ENCODE data around the gene GNAI1.

GNAI1 gene

DNA sequence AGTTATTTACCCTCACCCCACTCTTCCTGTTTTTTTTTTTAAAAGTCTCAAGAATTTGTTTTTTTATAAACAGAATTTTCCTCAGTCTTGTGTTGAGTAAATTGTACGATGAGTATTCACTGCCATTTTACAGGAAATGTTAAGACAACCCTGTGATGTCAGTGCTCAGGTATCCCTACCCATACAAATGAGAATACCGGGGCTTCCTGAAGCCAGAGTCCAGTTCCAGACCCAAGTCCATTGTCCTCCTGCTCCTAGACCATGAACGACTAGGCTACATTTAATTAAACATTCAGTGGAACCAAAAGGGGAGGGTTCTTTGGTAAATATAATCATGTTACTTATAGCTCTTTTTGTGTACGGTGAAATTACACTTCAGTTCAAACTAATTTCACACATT is 79.2 kb downstream of the GNAI1 start:
- DNase-seq, result no peak

DNA sequence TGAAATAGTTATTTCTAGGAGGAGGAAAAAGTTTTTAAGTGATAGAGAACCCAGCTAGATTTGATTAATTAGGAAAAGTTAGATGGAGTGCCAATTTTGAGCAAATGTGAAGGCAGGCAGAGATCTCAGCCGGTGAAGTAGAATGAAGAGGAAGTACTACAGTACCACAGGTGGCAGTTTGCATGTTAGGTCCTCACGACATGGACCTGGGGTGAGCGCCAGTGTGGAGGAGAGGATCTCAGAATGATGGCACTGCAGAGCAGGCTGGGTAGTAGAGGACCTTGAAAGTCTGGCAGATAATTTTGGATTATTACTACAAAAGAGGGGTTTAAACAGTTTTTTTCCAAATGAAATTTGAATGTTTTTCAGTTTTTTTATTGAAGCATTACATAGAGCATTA is 81.1 kb downstream of the GNAI1 start:
- no peak for DNase-seq

DNA sequence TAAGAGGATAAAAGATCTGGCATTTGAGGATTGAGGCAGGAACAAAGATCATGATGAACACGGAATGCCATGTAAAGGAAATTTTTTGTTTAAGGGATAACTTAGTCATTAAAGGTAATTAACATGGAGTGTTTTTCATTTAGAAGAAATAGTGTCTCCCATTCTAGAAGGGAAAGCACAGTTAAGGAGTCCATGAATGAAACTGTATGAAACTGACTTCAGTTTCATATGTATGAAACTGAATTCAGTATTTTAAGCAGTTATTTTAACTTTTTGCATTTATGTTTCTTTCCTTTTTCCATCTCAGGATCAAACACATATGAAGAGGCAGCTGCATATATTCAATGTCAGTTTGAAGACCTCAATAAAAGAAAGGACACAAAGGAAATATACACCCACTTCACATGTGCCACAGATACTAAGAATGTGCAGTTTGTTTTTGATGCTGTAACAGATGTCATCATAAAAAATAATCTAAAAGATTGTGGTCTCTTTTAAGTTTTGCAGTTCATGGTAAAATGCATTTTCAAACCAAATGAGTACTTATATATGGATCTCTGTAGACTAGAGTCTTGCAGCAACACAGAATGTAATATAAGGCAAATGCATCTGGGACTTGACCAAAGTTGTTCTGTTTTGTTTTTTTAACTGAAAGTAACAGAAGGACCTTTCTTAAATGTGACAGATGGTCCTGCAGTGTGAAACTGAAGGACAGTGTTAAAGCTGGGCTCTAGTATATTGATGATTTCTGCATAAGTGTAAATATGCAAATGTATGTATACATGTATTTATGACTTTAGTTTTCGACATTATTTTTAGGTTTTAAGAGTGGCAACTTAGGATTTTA is 82.6 kb downstream of the GNAI1 start:
- no peak for DNase-seq

DNA sequence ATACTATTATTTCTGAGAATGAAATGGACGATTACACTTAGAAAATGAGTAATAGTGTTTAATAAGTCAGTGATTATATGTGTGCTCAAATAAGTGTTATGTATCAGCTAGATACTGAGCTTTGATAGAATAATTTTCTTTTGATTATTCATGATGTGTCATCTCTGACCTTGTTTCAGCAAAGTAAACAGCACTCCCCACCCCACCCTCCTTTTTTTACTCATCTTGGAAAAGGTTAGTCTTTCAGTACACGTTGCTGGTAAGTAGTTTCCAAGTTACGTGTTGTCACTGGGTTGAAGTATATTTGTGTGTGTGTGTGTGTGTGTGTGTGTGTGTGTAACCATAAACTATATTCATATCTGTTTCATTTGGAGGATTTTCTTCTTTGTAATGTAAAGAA is 84.1 kb downstream of the GNAI1 start:
- DNase-seq, result no peak

DNA sequence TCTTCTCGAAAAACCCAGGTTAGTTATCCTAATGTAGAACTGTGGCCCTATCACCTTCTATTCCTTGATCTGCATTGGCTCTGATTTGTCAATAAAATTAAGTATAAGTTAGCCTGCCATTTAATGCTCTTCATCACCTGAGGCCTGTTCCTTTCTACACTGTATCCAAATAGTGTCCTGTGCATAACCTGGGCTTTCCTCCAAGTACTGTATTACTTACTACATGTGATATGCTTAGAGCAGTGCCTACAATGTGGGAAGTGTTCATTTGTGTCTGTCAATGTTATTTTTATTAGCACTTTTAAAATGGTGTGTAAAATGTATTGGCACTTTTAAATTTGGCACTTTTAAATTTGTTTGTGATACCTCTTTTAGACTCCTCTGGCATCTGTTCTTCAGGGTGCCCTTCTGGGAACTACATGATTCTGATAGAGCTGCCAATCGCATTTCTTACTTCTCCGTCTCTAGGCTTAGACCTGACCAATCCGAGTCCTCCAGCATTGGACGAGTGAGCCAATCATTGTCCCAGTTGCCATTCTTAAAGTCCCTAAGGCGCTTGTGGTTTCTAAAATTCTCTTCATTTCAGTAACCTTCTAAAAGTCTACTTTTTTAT is 85.5 kb downstream of the GNAI1 start:
- DNase-seq, result no peak

DNA sequence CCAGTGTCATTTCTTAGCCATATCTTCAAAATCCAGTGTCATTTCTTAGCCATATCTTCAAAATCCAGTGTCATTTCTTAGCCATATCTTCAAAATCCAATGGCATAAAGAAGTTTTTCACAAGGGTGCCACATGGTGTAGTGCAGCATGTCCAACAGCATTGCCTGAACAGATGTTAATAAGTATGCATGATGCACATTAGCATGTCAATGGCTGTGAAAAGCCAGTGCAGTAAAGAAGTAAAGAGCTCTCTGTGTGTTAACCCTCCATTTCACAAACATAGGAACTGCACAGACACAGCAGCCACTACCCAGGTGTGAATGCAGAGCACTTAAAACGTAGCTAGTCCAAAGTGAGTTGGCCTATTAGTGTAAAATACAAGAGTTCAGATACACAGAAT is 89.8 kb downstream of the GNAI1 start:
- no peak for DNase-seq

DNA sequence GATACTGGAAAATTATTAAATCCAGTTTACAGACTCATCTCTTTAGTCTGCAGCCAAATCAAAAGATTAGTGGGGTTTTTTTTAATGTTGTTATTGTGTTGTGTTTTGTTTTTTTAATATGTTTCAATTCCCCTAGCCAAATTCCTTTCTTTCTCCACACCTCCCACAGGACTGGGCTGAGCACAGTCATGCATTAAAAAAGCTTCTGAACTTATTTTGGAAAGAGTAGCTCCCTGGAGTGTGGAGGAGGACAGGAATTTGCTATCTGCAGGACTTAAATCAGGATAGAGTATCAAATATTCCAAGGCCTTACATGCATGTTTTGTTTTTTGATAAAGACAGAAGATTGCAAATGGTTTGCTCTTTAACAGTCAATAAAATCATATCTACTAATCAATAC is 90.7 kb downstream of the GNAI1 start:
- no peak for DNase-seq

DNA sequence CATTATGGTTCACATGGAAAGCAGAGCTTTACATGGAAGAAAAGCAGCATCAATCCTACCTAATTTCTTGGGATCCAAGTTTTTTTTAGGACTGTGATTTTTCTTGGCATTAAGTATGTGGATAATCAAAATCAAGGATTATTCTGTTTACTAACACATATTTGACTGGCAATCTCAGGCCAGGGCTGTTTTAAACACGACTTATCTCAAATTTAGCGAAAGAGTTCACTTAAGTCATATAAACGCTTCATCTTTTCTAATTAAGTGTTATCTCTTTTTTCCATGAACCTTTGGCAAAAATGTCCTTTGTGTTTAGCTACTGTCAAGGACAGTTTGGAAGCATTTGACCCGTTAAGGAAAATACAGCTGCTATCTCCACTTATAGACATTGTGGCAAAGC is 92.0 kb downstream of the GNAI1 start:
- DNase-seq, result no peak

DNA sequence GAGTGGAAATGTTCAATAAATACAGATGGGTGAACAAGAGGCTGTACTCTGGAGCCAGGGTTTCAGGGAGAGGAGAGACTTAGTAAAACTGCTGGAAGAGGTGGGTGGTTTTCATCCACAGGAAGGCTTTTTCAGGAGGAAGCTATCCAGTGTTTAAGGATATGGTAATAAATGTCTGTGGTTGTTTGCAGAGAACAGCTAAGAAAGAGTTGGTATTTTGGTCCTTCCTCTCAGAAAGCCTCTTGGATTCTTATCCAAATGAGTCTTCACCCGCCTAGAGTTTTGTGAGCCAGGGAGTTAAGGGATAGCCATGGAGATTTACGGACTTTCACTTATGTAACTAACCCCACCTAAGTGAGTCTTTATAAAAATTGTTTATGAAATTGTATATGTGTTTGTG is 95.7 kb downstream of the GNAI1 start:
- DNase-seq, result no peak

DNA sequence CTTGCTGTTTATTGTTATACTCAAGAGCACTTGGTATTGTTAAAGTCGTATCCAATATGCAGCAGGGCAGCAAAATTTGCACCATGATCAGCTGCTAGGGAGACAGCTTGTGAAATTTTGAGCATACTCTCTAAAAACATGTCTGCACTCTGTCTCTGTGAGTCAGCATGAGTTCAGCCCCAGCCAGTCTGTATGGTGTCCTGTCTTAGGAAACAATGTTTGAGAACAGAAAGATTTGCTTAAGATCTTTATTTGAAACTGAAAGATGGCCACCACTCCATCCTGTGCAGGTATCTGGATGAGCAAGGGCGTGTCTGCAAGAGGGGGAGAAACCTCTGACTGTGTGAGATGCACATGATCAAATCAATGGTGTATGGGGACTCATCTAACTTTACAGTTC is 97.1 kb downstream of the GNAI1 start:
- DNase-seq, result no peak

DNA sequence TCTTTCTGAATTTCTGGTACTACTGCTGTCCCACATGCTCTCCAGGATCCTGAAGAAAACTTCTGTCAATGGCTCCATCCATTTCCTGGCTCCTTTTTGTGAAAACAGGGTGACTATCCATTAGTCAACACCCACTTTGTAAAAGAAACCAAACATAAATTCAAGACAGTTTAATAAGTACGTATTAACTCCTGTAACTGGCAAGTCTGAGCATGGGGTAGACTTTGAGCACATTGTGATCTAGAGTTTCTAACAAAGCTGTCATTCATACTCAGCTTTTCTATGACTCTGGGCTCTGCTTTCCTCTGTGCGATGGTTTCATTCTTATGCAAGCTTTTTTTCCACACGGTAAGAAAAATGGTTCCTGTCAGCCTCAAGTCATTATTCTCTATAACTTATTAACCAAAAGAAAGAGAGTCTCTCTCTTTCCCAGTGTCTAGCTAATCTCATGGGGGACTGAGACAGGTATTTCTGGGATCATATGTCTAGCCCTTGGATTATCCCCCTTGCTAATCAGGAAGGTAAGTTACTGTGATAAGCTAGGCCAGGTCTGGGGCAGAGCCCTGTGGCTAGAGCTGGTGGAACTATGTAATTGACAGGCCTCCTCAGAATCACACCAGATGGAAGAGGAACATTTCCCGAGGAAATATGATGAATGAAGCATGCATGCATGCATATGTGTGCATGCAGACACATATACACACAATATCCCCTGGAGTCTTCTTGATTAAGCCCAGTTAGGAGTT is 98.5 kb downstream of the GNAI1 start:
- DNase-seq, result peak; percentile 24

DNA sequence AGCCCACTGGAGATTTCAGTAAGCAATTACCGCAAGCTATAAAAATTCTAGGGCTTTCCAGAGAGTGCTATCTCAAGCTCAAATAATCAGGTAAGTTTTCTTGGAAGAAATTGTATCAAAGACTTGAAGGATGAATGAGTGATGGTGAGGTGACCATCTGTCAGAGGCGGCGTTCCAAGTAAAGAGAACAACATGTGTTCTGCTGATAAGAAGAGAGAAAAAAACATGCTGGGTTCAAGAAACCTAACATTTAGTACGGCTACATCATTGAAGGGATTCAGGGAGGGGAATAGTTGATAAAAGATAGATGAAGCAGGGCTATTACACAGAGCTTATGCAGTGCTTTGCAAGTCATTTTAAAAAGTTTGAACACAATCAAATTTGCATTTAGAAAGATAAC is 100.7 kb downstream of the GNAI1 start:
- DNase-seq, result no peak

DNA sequence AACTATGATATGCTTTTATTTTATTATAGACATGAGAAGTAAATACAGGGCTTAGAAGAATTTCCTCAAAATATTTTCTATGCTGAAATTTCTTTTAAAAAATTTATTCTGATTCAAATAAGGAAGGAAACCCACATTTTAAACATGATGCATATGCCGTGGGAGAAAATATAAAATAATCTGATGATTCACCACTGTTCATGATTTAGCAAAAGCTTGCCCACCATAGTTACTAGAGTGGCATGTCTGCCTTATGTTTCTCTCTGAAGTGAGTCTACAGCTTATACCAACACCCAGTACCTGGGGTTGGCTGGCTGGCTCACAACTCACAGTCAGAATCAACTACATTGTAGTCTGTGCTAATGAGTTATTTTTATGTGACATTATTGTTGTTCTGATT is 102.0 kb downstream of the GNAI1 start:
- no peak for DNase-seq

DNA sequence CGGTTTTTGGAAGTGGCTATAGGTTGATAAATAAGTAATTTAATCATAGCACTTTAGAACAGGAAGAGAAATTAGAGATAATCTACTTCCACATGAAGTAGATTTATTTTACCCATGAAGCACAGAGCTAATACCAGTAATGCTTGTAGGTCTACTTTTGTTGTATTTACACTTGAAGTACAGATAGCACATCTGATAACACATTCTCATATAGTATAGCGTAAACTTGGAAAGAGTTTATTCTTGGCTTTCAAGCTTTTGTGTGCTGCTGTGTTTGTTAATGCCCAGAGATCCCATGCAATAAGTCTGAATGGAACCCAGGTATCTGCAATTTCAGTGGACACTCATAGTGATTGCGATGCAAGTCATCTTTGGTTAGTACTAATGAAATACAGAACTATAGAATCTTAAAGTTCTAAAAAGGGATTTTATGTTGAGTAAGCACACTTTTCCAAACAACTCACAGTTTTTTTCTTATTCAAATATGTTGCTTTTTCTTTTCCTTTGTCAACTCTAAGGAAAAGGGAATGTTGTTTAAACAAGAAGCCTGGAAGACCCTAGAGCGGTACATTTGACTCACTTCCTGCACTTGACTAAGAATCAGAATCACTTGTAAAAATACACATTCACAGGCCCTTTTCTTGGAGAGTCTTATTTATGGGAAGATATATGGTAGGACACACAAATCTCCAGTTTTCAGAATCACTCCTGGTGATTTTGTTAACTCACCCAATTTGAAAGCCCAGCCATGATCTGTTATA is 105.8 kb downstream of the GNAI1 start:
- DNase-seq, result no peak

DNA sequence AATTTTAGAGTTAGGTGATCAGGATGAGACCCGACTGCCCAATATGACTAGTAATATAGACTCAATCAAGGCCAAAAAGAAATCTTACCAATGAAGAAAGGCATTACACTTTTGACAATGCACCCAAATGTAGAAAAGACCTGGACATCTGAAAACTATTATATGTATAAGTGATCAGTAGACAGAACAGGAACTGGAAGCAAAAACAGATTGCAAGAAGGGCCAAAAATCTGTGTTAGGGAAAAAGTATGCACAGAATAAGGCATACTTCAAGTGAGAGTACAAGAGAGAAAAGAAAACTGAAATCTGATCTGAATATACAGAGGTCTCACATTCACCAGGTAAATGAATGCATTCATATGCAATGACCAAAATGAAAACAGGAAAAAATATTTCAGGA is 107.0 kb downstream of the GNAI1 start:
- no peak for DNase-seq

DNA sequence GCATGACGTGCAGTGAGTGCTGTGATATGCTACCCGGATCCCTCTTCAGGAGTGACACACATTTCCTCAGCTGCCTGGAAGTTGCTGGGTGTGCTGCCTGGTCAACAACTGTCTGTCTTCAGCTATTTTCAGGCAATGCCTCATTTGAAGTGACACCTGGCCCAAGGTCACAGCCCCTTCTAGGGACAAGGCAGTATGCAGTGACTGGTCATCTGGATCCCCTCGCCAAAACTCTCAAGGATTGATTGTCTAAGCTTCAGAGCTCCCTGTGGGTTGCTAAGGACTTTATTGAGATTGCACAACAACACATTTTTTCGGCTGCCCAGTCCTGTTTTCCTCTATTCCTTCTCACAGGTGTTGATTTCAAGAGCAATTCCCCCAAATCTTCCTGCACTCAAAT is 108.8 kb downstream of the GNAI1 start:
- no peak for DNase-seq

DNA sequence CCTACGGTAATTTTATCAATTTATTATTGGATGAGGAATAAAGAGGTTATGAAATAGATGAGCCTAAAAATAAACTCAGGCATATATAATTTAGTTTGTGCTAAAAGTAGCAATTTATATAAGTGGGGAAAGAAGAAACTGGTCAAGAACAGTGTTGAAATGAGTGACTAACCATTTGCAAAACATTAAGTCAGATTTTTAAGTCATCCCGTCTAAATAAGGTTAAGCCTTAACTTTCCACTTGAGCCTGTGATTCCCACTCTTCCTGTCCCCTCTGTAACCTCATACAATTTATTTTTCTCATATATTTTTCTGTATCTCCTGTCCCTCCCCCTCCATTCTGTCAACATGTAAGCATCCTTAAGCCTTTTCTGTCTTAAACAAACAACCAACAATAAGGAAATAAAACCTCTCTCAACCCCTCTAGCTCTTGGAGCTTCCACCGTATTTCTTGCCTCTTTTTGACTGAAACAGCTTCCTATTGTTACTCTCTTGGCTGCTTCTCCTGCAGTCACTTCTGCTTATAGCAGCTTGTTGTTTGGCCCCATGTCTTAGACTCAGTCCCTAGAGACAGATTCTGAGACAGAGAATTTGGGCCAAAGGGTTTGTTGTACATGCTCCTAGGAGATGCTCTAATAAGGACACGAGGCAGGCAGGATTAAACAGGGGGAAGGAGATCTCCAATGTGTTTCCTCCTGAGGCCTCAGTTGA is 109.7 kb downstream of the GNAI1 start:
- DNase-seq, result no peak

DNA sequence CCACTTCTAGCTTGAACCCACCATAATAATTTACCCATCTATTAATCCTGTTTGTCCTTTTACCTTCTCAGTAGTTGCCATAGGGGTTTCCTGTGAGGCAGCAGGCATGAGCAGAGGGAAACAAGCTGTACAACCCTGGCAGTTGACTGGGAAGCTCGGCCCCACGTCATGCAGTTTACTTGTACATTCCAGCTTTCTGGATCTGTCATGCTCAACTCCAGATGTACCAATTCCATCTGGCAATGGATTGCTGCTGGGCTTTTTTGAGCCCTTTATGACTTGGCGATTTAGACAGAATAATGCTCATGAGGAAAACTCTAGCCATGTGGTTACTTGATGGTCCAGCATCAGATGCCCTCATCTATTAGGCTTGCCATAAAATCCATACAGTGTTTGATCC is 112.5 kb downstream of the GNAI1 start:
- DNase-seq, result no peak

DNA sequence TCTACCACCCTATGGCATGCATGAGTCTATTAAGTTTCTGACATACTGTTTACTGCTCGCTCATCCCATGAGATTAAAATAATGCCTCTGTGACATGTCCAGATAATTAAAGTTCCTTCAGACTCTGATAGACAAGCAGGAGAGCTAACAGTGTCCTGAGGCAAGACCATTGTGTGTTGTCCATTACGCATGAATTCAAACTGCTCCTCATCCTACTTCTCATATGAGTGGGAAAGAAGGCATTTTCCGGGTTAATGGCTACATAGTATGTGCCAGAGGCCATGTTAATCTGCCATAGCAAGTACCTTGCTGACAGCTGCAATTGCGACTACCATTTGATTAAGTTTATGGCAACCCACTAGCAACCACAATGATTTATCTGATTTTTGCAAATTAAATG is 113.3 kb downstream of the GNAI1 start:
- no peak for DNase-seq

DNA sequence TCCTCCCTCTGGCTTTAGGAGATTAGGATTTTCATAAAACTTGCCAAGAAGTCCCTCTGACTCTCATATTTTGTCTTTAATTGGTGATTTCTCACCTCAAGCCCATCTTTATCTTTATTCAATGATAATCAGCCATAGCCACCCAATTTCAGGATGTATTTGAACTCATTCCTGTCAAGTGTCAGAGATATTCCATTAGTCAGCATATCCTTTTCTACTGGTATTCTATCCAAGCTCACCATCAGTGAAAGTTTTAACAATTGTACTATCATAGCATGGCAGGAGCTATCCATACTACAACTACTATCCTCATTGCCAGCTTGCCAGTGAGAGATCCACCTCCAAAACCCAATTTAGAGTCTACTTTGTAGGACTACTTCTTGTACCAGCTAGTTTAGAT is 114.6 kb downstream of the GNAI1 start:
- no peak for DNase-seq

DNA sequence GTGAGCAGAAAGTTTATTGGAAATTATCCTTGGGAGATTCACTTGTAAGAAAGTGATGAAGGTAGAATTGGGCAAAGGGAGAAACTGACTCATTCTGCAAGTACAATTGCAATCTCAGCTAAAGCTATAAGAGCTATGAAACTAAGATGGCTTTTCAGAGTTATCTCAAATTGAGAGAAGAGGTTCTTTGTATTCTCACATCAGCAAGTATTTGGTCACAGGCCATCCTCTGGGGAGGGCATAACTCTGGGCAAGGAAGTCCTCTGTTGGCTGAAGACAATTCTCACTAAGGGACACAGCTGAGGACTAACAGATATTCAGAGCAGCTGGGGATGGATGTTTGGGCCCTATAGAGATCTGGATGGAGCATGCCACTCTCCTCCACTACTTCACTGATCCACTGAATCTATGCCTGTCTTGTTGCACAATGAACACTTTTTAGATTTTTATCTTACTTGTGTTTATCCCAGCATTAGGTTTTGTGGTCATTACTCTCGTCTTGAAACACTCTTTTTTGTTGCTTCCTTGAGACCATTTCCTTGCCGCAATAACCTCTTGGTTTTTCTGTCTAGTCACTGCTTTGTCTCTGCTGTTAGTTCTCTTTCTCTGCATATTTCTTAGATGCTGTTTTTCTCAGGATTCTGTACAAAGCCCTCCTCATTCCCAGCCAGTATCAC is 115.1 kb downstream of the GNAI1 start:
- no peak for DNase-seq

DNA sequence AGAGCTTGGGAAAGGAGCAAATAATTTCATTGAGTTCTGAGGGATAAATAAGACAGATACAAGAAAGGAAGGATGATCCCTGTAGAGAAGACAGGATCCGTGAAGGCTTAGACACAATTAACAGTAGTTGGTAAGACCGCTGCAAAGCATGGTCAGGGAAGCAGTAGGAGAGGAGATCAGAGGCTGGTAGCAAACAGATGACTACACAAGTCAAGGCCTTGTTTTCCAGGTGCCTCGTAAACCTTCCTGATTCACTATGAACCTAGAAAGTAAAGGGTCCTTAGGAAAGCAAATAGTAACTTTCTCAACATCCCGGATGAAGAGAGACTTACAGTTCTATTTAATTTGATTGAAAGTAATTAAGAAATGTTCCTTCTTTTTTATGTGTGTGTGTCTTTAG is 118.6 kb downstream of the GNAI1 start:
- no peak for DNase-seq

All from right kidney (tissue), 1 donor.